Epidermal melanocyte (primary cell): ENCODE data around the gene ZNF497.
"Not testable (repeated sequence)": the region's sequence is repeated elsewhere in the genome, so short reads cannot be mapped to it uniquely, and the experiment has no call there.

ENCODE experiments used
- DNase-seq: peaks from one replicate; pipeline ENCODE4 v3.0.0; 2011; ENCODE audit warnings: low spot score; ENCODE audit not compliant: insufficient read length

The ZNF497 gene

DNA sequence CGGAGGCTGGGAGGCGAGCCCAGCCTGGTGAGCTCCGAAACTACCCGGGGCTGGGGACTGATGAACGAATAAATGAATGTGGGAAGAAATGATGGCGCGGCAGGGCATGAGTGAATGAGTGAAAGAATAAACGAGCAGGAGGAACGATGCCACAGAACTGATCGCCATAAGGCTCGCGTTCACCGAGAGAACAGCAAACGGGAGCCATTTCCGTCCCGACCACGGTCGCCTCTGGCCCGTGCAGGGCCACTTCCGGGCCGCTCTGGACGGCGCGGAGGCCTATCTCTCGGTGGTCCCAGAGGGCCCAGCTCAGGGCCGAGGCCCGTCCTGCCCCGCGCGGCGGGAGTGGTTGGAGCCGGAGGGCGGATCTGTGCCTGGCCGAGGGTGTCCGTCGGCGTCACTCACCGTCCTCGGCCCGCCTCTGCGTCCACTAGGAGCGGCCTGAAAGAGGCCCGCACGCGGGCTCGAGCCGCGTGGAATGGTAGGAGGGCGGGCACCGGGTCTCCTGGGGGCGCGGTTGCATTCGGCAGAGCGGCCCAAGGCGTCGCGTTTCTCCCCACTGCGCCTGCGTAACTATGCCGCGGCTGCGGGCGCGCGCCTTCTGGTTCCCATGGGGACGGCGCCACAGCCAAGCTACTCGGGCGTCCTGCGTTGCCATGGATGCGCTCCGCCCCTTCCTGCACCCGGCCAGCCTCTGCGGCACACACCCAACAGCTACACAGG, at the start of gene ZNF497:
Gene ZNF497 (minus strand): TSS at position 480 of the 723 bp plus-strand sequence. CDS start 5,116 bp downstream, outside the sequence.
- DNase-seq: peak; percentile 100

DNA sequence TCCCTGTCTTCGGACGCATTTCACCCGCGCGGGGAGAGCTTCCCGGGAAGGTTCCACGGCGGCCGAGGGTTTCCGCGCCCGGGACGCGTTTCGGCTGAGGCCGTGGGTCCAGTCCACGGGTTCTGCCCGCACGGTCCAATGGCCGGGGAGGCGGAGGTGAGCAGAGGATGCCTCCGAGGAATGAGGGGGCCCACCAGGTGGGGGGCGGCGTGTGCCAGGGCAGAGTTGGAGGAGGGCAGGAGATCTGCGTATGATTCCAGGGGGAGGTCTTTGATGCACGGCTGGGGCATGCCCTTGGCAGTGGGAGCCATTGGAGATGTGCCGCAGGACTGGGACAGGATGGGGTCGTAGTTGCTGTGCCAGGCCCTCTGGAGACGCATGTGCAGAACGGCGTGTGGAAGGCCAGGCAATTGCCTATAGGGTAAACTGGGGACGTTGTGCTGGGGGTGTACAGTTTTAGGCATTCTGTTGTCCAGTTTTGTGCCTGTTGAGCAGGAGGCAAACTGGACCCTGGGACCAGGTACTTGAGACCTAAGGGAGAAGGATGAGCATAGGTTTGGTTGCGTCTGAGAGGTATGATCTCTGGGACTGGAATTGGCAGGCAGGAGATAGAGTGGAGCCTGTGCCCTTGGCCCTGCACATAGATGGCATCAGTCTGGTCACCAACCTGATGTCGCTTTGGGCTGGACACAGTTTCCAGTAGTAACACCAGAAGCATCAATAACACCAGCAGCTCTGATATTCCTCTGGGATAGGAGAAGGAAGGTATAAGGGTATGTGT, 46.6 kb upstream of the ZNF497 start:
- no peak for DNase-seq

DNA sequence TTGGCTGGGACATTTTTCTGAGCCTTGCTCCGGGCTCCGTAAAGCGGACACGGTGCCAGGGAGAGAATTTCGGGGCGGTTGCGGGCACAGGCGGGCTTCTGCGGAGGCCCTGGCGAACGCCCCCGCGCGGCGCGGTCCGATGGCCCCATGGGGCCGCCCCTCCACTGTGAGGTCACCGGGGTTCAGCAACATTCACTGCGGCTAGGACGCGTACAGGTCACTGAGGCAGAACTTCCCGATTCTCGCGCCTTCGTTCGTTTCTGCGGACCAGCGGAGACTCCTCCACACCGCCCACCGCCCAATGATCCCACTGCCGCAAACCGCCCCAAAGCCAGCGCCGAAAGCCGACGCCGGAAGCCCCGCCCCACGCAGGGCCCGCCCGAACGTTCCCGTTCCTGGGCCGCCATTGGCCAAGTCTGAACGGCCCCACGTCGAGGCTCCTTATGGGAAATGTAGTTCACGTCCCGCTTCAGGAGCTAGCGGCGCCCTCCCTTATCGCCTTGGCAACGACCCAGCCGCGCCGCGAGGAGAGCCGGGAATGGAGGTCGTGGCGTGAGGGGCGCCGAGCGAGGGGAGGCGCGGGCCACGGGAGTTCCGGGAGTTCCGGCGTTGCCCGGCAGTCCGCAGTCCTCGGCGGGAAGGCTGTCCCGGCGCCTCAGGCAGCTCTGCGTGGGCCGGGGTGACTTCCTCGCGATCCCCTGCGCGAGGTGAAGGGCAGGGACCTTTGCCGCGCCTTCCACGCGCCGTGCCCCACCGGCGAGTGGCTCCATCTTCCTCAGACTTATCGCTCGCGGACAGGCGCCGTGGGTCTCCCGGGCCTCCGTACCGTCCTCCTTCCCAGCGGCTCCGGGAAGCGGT, 45.8 kb upstream of the ZNF497 start, which contains the start of gene ZNF584:
Gene ZNF584 (plus strand): TSS at position 498 of the 858 bp plus-strand sequence. CDS start 499 bp downstream, outside the sequence.
- DNase-seq: peak; percentile 95

DNA sequence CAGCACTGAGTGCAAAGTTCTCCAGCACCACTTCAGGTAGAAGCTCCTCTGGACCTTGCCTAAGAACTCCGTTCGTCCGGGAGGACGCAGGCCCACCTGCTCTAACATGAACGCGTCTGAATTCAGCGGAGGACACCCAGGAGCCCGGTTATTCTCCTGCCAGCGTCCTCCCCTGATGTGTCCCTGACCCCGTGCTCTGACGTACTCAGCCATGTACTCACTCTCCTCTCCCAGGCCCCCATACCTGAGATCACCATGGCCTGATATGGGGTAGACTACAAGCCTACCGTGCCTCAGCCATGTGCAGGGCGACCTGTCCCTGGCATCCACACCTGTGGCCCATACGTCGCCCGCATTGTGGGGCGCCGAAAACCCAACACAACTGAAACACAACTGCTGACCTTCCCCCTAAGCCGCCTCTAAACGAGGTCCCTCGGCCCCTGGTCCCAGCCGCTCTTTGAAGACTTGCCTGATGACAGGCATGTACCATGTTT, 45.2 kb upstream of the ZNF497 start:
- DNase-seq: no peak

DNA sequence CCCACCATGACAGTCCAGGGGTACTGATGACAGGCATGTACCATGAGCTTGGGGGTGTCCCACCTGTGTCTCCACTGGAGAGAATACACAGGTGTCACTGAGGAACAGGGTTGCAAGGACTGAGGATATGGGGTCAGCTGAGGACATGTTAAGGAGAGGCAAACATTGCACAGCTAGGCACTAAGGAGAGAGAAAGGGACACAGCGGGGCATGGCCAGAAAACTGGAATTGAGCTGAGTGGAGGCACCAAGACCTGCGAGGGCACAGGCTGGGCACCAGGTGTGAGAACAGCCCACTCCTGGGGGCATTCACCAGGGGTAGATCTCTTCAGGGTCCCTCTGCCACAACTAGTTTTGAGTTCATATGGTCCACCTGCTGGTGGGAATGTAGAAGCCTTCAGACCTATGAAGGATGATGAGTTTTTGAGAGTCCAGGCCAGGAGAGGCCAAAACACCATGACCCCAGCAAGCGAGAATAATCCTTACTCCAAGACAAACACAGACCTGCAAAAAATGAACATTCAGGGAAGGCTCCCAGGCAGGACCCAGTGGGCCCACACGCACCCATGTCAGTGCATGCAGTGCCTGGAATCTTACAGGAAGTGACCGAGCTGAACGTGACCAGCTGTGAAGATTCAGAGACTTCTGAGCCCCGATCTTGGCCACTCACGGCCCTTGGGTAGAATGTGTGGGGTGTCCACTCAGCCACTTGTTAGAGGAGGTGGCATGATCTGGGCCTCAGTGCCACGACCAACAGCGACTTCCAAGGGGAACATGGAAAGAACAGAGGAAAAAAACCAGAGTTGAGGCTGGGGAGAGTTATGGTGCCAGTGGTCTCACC, 44.5 kb upstream of the ZNF497 start:
- DNase-seq: no peak

DNA sequence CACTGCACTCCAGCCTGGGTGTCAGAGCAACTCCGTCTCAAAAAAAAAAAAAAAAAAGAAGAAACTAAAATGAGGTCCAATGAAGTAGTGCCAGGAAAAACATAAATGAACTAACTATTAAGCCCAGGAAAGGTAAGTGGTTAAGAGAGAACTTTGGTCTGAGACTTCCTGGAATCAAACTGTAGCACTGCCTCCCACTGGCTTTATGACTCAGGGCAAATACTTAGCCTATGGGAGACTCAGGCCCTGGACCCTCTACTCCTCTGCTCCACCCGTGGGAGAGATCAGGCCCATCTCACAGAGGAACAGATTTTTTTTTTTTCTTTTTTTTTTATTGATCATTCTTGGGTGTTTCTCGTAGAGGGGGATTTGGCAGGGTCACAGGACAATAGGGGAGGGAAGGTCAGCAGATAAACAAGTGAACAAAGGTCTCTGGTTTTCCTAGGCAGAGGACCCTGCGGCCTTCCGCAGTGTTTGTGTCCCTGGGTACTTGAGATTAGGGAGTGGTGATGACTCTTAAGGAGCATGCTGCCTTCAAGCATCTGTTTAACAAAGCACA, 41.4 kb upstream of the ZNF497 start:
- DNase-seq: not testable (repeated sequence)

DNA sequence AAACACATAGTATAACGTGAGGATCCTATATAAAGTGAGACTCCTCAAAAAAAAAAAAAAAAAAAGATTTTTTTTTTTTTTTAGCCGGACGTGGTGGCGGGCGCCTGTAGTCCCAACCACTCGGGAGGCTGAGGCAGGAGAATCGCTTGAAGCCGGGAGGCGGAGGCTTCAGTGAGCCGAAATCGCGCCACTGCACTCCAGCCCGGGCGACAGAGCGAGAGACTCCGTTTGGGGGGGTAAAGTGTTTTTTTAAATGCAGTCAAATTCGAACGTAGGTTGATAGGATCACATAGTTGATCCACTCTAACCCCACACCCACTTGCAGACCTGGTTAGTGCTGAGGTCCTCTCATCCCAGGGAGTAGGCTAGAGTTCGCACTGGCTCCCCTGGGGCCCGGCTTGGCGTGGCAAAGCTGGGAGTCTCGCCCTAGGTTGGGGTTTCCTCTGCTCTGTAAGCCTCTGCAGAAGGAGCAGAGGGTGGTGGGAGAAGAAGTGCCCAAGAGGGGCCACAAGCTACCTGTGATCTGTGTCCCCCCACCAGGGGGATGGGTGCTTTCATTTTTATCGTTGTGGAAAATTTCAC, 39.4 kb upstream of the ZNF497 start:
- no peak for DNase-seq

DNA sequence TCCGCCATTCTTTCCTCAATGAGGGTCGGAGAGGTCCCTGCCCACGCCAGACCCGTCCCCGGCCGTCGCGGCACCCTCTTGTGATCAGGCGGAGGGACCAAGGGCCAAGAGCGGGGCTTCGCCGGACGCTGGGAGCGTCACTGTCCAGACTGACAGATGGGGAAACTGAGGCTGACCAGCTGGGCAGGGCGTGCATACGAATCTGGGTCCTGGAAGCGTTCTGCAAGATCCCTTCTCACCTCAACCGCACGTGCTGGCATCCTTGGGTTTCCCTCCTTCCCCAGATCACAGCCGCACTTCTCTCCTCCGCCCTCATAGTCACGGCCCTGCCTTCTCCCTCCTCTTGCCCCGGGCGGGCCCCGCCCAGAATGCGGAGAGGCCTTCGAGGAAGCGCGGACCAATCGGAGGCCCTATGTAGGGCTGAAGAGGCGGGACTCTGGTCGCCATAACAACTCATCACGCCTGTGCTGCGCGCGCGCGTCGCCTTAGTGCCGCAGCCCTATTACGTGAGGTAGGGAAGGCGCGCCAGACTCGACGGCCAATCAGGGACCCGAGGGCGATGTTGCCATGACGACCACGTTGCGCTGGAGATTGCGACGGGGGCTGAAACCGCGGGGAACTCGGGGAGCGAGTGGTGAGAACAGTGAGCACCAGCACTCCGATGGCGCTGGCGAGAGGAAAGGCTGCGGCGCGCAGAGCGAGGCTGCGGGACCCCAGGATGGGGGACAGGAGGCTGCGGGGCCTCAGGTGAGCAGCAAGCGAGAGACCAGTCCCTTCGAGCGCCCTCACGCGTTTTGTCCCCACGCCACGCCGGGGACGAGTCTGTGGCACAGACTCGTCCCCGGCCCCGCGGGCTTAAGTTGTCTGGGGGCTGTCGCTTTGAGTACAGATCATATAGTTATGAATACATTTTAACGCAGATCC, 38.6 kb upstream of the ZNF497 start:
- peak; percentile 100 for DNase-seq

DNA sequence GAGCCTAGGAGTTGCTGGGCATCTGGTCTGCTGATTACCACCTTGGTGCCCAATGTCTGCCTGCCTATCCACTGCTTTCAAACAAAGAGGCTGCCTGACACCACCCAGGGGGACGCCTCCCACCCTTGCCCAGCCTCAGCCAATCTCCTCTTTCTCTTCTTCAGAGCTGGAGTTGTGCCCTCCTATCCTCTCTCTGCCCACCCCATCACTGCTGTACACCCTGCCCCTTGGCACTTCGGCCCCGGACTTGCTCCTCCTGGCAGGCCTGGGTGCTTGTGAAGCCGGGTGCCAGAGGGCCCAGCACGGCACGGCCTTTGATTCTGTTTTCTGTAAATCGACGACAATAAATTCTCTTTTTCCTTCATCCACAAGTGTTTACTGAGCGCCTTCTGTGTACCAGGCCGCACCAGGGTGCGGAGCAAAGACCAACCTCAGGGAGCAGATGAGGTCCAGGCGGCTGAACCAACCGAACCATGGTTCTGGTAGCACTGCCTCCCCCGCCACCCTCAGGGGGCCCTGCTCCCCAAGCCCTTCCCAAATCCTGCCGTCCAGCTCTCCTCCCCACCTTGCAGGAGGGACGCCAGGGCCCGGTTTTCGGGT, 37.9 kb upstream of the ZNF497 start:
- no peak for DNase-seq

DNA sequence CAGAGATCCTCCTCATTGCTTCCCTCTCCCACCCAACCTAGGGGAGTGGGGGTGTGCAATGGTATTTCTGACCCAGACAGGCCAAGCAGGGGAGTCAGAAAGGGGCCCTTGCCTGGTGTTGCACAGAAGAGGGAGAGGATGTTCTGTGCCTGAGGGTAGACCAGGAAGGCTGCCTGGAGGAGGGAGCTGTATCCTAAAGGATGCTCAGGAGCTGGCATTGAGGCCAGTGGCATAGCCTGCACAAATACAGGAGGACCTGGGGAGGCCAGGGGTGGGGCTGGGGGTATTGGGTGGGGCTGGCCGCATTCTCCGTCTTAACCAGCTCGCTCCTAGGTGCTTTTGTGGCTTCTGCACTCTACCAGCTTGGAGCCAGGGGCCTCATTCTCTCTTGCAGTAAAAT, 37.4 kb upstream of the ZNF497 start:
- DNase-seq: no peak

DNA sequence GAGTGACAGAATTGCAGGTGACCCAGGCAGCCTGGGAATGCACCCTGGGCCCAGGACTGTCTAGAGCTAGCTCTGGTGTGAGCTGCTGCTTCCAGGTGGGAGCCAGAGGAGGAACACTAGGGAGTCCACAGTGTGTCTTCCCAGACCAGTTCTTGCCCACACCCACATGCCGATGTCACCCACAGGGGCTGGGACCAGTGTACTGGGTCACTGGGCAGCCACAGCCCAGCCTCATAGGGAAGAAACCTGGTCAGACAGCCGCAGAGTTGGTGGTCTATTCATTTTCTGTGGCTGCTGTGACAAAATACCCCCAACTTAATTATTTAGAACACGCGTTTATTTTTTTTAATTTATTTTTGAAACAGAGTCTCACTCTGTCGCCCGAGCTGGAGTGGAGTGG, 36.0 kb upstream of the ZNF497 start:
- DNase-seq: no peak

DNA sequence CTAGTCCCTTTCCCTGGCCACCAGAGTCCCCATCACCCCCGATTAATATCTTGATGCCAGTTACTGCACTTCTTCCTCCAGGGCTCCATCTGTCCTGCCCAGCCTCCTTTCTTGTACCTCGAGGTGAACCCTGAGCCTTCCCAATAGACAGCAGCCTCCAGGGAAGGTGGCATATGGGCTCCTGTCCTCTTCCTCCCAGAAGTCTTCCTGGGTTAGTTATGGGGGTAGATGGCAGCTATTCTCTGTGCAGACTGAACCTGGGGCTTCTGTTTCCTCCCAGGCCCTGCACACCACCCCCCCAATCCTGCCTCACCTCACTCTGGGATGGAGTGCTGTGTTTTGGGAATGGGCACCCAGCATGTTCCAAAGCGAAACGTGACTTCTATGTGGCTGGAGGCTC, 35.5 kb upstream of the ZNF497 start:
- no peak for DNase-seq

DNA sequence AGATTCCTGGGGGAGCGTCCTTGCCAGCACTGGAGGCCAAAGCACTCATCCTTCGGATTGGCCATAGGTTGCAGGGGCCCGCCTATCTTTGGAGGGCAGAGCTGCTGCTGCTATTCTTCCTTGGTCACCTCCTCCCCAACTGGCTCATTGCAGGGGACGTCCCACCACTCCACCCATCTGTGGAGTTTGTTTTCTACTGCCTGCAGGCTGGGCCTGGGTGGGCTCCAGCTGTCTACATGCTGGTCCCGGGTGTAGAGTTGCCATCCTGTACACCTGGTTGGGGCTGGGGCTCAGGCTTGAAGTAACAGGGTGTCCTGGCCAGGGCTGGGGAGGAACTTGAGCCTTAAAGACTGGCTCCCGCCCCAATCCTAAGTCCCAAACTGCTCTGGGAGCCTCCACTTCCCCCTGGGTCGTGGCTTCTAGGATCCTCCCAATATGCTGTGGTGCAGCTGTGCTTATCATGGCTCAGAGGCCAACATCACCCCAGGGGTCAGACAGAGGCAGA, 35.0 kb upstream of the ZNF497 start:
- DNase-seq: no peak

DNA sequence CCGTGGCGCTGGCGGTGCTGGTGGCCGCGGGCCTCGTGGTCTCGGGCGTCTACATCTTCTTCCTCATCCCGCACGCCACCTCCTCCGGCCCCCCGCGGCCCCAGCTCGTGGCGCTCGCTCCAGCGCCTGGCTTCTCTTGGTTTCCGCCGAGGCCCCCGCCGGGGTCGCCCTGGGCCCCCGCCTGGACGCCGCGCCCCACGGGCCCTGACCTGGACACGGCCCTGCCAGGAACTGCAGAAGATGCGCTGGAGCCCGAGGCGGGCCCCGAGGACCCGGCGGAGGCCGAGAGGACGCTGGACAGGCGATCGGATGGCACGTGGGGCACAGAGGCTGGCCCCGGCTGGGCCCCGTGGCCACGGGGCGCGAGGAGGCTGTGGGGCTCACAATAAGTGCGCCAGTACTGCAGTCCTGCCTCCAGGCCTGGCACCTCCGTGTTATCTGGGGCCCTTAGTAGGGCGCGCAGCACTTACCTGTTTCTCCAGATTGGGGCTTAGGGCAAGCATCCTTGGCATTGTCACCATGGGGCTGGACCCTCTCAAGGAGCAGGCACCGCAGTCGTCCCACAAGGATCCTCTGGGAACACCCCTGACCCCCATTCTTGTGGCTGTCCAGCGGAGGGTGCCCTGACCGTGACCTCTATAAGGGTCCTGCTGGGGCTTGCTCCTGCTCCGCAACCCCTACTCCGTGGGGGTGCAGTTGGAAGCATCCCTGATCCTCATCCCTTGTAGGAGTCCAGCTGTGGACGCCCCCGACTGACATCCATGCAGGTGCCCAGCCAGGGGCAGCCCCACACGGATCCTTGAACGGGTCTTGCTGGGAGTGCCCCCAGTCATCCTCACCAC, 34.4 kb upstream of the ZNF497 start:
- no peak for DNase-seq

DNA sequence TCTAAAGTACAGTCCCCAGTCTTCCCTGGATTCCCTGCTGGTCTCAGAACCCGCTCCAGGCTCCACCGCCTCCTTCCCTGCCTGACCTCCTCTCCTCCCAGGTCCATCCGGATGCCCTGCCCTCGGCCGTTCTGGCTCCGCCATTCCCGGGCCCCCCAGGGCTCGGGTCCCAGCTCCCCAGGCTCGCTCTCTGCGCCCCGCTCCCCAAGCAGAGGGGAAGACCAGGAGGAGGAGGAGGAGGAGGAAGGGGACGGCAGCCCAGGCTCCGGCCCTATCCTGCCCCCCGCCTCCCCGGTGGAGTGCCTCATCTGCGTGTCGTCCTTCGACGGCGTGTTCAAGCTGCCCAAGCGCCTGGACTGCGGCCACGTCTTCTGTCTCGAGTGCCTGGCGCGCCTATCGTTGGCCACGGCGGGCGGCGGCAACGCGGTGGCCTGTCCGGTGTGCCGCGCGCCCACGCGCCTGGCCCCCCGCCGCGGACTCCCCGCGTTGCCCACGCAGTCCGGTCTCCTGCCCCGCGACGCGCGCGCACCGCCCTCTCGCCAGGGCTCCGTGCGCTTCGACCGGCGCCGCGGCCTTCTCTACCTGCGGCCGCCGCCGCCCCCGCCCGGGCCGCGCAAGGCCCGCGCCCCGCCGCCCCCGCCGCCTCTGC, 33.6 kb upstream of the ZNF497 start:
- no peak for DNase-seq

DNA sequence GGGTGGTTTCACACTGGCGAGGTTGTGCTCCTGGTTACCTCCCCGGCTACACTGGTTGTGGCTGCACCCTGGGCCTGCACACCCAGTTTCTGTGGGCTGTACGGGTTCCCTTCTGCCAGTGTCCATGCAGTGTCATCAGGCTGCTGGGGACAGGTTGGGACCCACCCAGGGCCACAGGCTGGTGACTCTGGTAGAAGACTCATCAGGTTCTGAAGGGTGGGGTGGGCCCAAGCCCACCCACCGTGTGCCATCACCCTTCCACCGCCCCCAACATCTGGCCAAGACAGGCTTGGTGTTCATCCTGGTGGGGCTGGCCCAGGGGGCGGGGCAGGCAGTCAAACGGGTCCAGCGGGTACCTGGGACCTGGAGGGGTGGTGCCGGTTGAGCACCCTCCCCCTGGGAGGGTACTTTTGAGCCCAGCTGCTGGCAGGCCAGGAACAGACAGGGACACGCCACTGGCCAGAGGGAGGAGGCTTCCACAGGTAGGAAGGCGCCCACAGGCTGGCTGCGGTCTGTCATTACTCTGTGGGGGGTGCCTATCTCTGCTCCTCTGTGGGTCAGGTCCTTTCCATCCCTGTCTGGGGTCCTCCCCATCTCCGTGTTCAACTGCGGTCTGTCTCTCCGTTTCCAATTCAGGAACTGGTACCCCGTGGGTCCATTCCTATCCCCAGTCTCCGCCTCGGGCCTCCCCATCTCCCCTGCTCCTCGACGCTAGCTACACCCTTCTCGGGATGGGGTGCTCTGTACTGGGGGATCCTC, 32.8 kb upstream of the ZNF497 start, which contains the start of gene RNF225:
Gene RNF225 (plus strand): TSS at position 437 of the 759 bp plus-strand sequence. CDS start 434 bp downstream, outside the sequence.
- no peak for DNase-seq
